SU-DHL-6 (cell line): Measurements from ENCODE around the gene PIK3R1.

Source experiments
- H2AFZ ChIP-seq: fragments of 200-600 bp; sonication (generic); 2 replicates; pipeline ENCODE4 v1.6.1; 2014; ENCODE audit warnings: low read depth, mild to moderate bottlenecking, moderate library complexity, mixed read lengths, antibody characterized with exemption, low read length; ENCODE audit not compliant: severe bottlenecking
- H3F3A ChIP-seq: fragments of 200-600 bp; shearing (Covaris generic); 2 replicates; pipeline ENCODE4 v1.6.0; 2016; ENCODE audit warnings: antibody characterized with exemption, mild to moderate bottlenecking; ENCODE audit not compliant: insufficient read depth
- H3K27ac ChIP-seq: fragments of 200-600 bp; sonication (generic); 2 replicates; pipeline ENCODE4 v1.5.1; 2016; ENCODE audit warnings: low read depth, mild to moderate bottlenecking, low read length, moderate library complexity, mixed read lengths
- H3K27me3 ChIP-seq: fragments of 200-600 bp; sonication (generic), shearing (Covaris generic); 2 replicates; pipeline ENCODE4 v1.6.0; 2014; ENCODE audit warnings: mild to moderate bottlenecking, low read length
- H3K36me3 ChIP-seq: fragments of 200-600 bp; sonication (generic); 2 replicates; pipeline ENCODE4 v1.6.1; 2014; ENCODE audit warnings: mild to moderate bottlenecking, low read length, mixed read lengths
- H3K4me2 ChIP-seq: fragments of 300-600, 200-600 bp; shearing (Covaris generic), sonication (generic); 2 replicates; pipeline ENCODE4 v1.6.0; 2014; ENCODE audit warnings: low read length, low read depth, mild to moderate bottlenecking; ENCODE audit not compliant: poor library complexity, severe bottlenecking
- H3K4me3 ChIP-seq: fragments of 200-600 bp; sonication (generic); 2 replicates; pipeline ENCODE4 v1.5.1; 2014; ENCODE audit warnings: antibody characterized with exemption, low read length, mild to moderate bottlenecking, mixed read lengths; ENCODE audit not compliant: insufficient read depth, poor library complexity, severe bottlenecking
- H3K79me2 ChIP-seq: fragments of 200-600 bp; sonication (generic); 2 replicates; pipeline ENCODE4 v1.6.1; 2014; ENCODE audit warnings: mild to moderate bottlenecking, low read length, moderate library complexity; ENCODE audit not compliant: insufficient read depth
- H3K9ac ChIP-seq: fragments of 200-600 bp; sonication (generic); 2 replicates; pipeline ENCODE4 v1.7.0; 2014; ENCODE audit warnings: mild to moderate bottlenecking, low read length
- H3K9me2 ChIP-seq: fragments of 200-600 bp; sonication (generic); replicated peaks from 2 replicates; pipeline ENCODE4 v1.6.1; 2014; ENCODE audit warnings: low read length; ENCODE audit not compliant: insufficient read depth
- H3K9me3 ChIP-seq: fragments of 200-600 bp; sonication (generic); 2 replicates; pipeline ENCODE4 v1.6.1; 2014; ENCODE audit warnings: low read length, mixed read lengths; ENCODE audit not compliant: insufficient read depth
- H4K20me1 ChIP-seq: fragments of 200-600 bp; sonication (generic); 2 replicates; pipeline ENCODE4 v1.6.1; 2014; ENCODE audit warnings: low read depth, mild to moderate bottlenecking, antibody characterized with exemption, low read length, moderate library complexity, mixed read lengths
- CTCF ChIP-seq: fragments of 200-600 bp; sonication (generic); IDR thresholded peaks from one replicate; pipeline ENCODE4 v1.5.1; 2017; ENCODE audit warnings: antibody characterized with exemption, mild to moderate bottlenecking, low read length, moderate library complexity; ENCODE audit not compliant: insufficient read depth, poor library complexity, severe bottlenecking
- EZH2phosphoT487 ChIP-seq: fragments of 200-600 bp; sonication (generic), shearing (Covaris generic); conservative IDR thresholded peaks from 2 replicates; pipeline ENCODE4 v1.6.1; 2018; ENCODE audit warnings: mild to moderate bottlenecking, antibody characterized with exemption, low read length, moderate library complexity, mixed read lengths

The PIK3R1 gene

GRCh38 chr5:68265822-68266395, 50.4 kb downstream of the PIK3R1 start:
- Histone ChIP-seq H3K27ac (no peak overlapping the region), H2AFZ (no peak overlapping the region), H3K9me2 (no peaks in the 10 kb centered on the region), H3K4me2 (no peak overlapping the region), H4K20me1 (peaks cover 3% of the 10 kb centered on the region; the same call in 1 of the 2 replicates), H3K27me3 (no peaks in the 10 kb centered on the region), H3K79me2 (peaks cover 55% of the 10 kb centered on the region), H3K36me3 (no peaks in the 10 kb centered on the region), H3F3A (peaks cover 14% of the 10 kb centered on the region; the same call in 1 of the 2 replicates), H3K4me3 (no peak overlapping the region), H3K9me3 (no peaks in the 10 kb centered on the region), H3K9ac (no peak overlapping the region)
- TF ChIP-seq EZH2phosphoT487 (no peak), CTCF (no peak)

- Histone ChIP-seq H3K27ac (no peak overlapping the region), H2AFZ (no peak overlapping the region), H4K20me1 (peaks cover 3% of the 10 kb centered on the region; the same call in 1 of the 2 replicates), H3K4me3 (no peak overlapping the region), H3K9me2 (no peaks in the 10 kb centered on the region), H3K4me2 (no peak overlapping the region), H3K9ac (no peak overlapping the region), H3K79me2 (peaks cover 55% of the 10 kb centered on the region), H3K36me3 (no peaks in the 10 kb centered on the region), H3K9me3 (no peaks in the 10 kb centered on the region), H3F3A (peaks cover 14% of the 10 kb centered on the region; the same call in 1 of the 2 replicates), H3K27me3 (no peaks in the 10 kb centered on the region)
- TF ChIP-seq CTCF: no peak
Measured at GRCh38 chr5:68266457-68266856, 50.9 kb downstream of the PIK3R1 start.

- Histone ChIP-seq H3K4me3 (no peak overlapping the region), H3K27me3 (no peaks in the 10 kb centered on the region), H3K9me3 (no peaks in the 10 kb centered on the region), H3K79me2 (peaks cover 53% of the 10 kb centered on the region), H4K20me1 (peaks cover 3% of the 10 kb centered on the region; the same call in 1 of the 2 replicates), H3K27ac (no peak overlapping the region), H3K9ac (no peak overlapping the region), H3K36me3 (no peaks in the 10 kb centered on the region), H3F3A (peaks cover 8% of the 10 kb centered on the region; the same call in 1 of the 2 replicates), H3K9me2 (no peaks in the 10 kb centered on the region), H2AFZ (no peak overlapping the region), H3K4me2 (no peak overlapping the region)
- TF ChIP-seq CTCF (no peak), EZH2phosphoT487 (no peak)
Measured at GRCh38 chr5:68267066-68267465, 51.5 kb downstream of the PIK3R1 start.
